RKO (cell line): ENCODE data around the gene CCDC141.
"Not testable (repeated sequence)": the region's sequence is repeated elsewhere in the genome, so short reads cannot be mapped to it uniquely, and the experiment has no call there.

Experiments
- DNase-seq: peaks from one replicate; pipeline ENCODE4 v3.0.0-alpha.2; 2016; ENCODE audit warnings: low spot score

The CCDC141 gene, protein sequence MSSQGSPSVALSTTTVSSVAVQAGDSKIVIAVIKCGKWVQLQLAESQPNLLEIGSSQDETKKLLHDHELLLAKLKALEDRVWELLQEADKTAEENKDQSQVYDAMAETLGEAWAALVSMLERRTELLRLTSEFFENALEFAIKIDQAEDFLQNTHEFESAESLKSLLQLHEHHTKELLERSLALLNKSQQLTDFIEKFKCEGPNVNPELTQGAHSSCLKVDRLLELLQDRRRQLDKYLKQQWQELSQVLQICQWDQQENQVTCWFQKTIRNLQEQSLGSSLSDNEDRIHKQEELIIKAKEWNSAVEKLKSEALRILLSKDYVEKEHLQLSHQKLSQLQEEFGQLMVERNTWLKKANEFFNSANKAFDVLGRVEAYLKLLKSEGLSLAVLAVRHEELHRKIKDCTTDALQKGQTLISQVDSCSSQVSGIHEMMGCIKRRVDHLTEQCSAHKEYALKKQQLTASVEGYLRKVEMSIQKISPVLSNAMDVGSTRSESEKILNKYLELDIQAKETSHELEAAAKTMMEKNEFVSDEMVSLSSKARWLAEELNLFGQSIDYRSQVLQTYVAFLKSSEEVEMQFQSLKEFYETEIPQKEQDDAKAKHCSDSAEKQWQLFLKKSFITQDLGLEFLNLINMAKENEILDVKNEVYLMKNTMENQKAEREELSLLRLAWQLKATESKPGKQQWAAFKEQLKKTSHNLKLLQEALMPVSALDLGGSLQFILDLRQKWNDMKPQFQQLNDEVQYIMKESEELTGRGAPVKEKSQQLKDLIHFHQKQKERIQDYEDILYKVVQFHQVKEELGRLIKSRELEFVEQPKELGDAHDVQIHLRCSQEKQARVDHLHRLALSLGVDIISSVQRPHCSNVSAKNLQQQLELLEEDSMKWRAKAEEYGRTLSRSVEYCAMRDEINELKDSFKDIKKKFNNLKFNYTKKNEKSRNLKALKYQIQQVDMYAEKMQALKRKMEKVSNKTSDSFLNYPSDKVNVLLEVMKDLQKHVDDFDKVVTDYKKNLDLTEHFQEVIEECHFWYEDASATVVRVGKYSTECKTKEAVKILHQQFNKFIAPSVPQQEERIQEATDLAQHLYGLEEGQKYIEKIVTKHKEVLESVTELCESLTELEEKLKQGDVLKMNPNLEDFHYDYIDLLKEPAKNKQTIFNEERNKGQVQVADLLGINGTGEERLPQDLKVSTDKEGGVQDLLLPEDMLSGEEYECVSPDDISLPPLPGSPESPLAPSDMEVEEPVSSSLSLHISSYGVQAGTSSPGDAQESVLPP (N-terminal part only)

DNA sequence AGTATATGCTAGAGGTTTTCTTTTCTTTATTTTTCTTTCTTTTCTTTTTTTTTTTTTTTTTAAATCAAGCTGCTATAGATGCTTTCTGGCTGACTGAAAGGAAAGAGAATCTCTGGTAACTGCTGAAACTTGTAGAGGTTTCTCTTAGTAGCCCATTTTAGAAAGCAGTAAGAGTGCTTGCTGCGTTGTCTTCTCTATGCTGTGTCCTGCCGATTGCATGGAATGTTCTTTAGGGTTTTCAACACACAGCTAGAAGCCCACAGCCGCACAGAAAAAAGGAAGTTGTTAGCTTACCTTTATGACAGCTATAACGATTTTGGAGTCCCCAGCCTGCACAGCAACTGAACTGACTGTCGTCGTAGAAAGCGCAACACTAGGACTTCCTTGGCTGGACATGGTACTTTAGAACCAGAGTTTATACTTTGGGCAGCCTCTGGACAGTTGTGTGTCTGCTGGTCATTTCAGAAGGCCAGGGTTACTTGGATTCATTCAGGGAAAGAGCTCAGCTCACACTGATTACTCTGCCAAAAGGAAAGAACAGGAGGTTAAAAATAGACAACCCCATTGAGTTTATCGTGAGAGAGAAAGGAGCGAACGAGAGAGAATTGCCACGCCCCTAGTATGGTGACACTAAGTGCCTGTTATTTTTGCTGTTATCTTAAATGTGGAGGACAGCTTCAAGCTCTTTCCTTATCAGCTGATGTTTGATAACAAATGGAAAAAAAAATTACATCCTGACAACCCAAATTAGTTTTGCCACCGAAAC is at the start of gene CCDC141:
Gene CCDC141, minus strand, starts transcription at position 592 of the 766 bp plus-strand sequence. Its CDS starts 196 bp downstream, at position 396.
- DNase-seq: no peak

DNA sequence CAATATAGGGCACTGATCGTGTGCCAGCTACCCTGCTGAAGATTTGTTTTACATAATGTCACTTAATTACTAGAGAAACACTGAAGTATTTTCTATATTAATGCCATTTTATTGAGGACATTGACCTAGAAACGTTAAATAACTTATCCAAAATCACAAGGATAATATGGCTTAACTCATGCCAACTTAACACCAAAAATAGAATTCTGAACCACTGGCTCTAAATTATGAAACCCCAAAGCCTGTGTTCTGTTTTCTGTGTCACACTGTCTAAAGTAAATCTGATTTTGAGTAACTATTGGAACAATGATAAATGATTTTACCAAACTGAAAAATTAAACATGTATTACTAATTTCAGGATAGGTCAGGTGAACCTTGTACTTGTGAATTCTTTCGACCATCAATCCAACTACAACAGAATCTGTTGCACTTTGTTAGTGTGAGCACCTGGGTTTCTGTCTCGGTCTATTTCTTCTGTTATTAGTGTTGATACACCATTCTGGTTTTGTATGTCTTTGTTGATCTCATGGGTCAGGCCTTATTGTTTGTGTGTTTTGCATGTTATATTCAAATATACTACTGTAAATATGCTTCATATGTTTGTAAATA is 48.2 kb upstream of the CCDC141 start:
- DNase-seq: no peak

DNA sequence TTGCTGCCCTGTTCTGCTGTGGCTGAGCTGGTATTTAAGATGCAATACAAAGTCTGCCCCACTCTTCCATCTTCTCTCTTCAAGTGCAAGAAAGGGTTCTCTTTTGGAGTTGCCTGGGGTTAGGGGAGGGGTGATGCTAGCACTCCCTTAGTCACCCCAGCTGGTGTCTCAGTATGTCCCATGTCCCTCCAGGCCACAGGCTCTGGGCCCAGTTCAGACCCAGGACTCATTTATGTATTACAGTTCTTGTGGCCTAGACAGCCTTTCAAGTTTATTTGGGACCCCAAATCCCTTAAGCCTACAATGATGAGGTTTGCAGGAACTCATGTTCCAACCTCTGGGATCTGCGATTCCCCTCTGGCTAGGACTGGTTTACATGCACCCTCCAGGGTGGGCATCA is 47.2 kb upstream of the CCDC141 start:
- DNase-seq: no peak

DNA sequence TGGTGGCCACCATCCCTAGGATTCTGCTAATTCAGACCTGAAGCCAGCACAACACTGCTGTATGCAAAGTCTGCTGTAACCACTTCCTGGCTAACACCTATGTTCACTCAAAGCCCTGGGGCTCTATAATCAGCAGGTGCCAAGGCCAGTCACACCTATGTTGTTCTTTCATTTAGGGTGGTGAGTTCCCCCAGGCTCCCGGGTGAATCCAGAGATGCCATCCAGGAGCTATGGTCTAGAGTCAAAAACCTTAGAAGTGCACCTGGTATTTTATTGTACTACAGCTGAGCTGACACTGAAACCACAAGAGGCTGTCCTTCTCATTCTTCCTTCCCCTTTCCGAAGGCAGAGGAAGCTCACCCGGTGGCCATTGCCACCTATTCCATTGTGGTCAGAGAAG is 46.2 kb upstream of the CCDC141 start:
- DNase-seq: no peak

DNA sequence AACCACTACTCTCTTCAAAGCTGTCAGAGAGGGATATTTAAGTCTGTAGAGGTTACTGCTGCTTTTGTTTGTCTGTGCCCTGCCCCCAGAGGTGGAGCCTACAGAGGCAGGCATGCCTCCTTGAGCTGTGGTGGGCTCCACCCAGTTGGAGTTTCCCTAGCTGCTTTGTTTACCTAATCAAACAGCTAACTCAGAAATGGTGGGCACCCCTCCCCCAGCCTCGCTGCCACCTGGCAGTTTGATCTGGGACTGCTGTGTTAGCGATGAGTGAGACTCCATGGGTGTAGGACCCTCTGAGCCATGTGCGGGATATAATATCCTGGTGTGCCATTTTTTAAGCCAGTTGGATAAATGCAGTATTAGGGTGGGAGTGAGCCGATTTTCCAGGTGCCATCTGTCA is 43.0 kb upstream of the CCDC141 start:
- DNase-seq: not testable (repeated sequence)

DNA sequence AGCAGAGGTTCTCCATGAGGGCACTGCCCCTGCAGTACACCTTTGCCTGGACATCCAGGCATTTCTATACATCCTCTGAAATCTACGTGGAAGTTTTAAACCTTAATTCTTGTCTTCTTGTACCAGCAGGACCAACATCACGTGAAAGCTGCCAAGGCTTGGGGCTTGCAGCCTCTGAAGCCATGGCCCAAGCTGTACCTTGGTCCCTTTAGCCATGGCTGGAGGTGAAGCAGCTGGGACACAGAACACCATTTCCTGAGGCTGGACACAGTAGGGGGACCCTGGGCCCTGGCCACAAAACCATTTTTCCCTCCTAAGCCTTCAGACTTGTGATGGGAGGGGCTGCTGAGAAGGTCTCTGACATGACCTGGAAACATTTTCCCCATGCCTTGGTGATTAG is 32.8 kb upstream of the CCDC141 start:
- no peak for DNase-seq

DNA sequence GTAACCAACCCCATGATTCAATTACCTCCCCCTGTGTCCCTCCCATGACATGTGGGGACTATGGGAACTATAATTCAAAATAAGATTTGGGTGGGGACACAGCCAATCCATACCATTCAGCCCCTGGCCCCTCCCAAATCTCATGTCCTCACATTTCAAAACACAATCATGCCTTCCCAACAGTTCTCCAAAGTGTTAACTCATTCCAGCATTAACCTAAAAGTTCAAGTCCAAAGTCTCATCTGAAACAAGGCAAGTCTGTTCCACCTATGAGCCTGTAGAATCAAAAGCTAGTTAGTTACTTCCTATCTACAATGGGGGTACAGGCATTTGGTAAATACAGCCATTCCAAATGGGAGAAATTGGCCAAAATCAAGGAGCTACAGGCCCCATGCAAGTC is 32.0 kb upstream of the CCDC141 start:
- DNase-seq: no peak

DNA sequence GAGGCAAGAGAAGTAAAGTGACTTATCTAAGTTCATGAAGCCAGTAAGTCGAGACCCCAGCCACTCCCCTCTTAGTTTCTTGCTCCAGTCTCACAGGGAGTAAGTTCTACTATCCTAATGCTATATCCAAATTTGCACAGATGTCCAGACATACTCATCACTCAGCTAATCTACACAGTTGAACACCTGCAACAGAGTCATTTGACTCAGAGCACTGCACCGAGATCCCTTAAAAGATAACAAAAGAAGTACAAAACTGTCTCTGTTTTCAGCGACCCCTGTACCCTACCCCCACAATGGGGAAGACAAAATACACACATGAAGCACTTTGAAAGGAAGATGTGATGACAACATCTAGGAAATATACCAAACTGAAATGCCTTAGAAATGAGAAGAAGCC is 22.6 kb upstream of the CCDC141 start:
- no peak for DNase-seq

DNA sequence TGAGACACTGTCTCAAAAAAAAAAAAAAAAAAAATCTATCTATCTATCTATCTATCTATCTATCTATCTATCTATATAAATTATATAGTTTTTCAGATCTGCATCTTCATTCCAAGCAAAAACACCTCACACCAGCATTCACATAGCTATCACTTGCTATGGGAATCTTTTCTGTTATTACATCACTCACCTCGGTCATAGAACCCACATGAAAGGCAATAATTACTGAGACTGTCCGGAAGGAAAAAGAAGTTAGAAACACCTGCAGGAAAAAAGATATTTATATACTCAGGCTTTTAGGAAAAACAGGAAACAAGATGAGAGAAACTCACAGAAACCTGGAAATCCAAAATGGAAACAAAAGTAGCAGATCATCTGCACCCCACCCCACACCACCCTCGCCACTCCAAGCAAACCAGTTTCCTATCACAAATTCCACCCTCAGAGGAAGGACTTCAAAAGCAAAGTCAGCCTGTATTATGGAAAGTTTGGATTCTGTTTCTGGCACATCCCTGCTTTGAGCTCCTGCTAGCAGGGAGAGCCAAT is 21.9 kb upstream of the CCDC141 start:
- DNase-seq: no peak

DNA sequence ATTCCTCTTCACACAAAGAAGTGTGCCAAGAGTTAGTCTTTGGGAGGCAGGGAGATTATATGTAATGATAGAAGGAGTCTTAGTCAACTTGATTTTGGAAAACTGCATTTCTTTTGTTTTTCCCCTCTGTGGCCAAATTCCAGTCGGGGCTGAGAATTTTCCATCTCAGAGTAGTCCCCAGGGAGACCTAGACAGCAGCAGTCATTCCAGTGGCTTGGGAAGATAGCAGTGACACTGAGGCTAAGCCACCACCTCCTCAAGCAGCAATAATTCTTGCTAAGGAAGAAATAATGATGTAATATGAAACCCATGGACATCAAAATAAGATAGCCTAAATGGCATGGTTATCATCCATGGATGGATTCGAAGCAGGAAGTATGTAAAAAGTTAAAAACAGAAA is 21.0 kb upstream of the CCDC141 start:
- DNase-seq: no peak

DNA sequence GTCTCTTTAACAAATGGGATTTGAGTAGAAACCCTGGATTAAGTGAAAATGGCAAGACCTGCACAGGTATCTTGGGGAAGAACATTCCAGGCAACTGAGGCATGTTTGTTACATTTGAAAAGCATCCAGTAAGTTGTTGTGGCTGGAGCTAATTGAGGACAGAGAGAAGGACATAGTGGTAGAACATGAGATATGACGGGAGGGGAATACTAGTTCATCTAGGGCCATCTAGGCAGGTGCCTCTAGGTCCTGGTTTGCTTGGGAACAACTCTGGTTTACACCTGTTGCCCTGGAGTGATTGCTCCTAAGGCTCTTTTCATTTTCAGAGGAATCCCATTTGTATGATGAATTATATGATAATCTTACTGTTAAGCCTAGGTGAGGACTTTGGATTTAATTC is 19.7 kb upstream of the CCDC141 start:
- DNase-seq: no peak

DNA sequence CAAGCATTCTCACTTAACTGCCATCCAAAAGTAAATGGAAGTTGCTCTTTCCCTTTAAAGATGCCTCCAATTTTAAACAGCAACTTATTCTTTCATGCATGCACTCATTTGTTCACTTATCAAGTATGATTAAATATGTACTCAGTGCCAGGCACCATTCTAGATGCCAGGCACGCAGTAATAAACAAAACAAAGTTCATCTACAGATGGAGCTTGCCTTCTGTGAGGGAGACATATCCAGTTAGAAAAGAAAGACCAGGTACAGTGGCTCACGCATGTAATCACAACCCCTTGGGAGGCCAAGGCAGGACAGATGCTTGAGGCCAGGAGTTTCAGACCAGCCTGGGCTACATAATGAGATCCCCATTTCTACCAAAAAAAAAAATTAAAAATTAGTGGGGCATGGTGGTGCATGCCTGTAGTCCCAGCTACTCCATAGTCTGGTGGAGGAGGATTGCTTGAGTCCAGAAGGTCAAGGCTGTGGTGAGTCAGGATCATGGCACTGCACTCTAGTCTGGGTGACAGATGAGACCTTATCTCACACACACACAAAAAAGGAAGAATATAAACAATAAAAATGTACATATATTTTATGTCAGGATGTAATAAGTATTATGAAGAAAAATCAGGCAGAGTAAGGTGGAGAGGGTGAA is 19.2 kb upstream of the CCDC141 start:
- no peak for DNase-seq

DNA sequence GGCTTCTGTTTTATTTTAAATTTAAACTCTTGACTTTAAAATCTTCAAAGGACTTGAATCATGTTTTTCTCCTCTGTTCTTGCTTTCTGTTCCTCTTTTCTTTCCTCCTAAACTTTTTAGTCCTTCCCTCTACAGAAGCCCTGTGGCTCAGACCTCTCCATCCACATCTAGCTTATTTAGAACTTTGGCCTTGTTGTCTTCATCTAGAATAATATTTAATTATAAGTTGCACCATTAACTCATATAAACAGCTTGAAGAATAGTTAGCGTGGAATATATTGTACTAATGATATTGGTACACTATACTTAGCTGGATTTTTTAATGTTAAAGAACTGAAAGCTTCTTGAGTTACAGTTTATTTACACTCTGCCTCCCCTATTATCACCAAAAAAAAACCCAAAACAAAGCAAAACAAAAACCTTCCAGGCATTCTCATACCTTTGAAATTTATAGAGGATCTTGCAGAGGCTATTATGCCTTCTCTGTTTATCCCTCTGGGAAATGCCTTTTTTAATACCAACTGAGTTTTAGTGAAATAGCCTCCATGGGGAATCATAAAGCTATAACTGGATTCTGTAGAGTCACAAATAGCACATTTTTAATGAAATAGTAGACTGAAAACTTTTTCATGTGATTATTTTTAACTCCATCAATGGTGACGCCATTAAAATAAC is 9.2 kb upstream of the CCDC141 start:
- DNase-seq: no peak

DNA sequence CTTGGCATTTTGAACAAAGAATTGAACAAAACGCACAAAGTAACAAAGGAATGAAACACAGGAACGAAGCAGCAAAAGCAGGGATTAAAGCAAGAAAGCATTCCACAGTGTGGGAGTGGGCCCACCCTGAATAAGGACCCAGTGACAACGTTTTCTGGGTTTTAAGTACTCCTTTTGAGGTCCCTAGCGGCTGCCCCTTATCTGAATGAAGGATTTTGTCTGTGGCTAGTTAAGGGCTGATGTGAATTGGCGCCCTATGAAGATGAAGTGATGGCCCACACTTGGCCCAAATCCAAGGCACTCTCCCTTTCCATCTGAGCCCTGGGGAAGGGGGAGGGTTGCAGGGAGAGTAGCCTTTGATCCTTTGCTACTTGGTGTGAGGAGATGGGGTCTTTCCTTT is 7.8 kb upstream of the CCDC141 start:
- DNase-seq: no peak

DNA sequence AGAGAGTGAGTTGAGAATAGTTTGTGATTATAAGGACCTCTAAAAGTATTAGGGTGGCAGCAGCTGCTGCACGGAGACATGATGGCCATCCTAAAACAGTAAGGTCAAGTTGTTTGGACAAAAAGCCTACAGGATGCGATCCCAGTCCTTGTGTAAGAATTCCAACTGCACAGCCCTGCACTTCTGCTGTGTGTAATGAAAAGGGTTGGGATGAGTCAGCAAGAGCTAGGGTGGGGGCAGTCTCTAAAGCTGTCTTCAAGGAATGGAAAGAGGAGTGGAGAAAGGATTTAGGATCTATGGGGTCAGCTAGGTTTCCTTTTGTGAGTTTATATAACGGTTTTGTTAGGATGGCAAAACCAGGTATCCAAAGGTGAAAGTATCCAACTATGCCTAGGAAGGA is 3.6 kb upstream of the CCDC141 start:
- DNase-seq: not testable (repeated sequence)

DNA sequence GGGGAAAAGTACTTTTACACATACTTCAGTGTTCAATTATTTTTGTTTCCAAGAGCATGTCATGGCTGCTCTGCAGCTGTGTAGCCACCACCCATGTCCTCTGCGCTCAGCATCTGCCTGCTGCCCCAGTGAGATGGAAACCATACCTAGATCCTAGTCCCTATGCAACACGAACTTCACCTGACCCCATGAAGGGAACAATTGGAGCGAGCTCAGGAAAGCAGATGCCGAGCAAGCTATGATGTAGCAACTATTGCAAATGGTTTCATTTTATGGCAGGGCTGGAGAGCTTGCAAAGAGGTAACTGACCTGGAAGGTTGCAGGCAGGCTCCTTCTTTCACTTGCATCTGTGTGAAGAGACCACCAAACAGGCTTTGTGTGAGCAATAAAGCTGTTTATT is 1.3 kb upstream of the CCDC141 start:
- no peak for DNase-seq

DNA sequence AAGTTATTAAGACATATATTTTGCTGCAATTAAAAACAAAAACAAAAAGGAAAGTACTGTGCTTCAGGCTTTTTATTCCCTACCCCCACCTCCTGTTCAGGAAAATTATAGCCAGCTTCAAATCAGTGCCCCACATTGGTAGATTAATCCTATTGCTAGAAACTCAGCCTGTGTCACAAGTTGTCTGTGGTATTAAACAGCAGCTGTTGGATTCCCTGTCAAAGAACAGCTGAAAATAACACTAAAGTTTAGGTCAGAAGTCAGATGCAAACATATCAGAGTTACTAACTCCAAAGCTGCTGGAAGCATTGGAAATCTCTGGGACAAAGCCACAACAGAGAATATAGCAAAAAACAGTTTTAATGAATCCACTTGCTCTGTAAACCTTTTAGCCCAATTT is 818 bp upstream of the CCDC141 start:
- no peak for DNase-seq

DNA sequence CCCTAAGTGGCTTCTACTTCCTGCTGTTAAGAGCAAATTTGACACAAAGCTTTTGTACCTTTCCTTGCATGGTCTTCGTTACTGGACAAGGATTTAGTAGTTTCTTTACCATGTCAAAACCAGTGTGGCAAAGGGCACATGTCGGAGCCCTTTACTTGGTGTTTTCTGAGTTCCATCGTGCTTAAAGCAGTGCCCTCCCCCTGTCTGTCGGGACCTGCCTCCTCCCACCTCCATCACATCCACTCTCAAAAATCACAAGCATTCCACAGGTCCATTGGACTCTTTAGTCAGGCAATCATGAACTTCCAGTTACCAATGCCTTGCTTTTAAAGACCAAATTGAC is 763 bp downstream of the CCDC141 start:
- no peak for DNase-seq

DNA sequence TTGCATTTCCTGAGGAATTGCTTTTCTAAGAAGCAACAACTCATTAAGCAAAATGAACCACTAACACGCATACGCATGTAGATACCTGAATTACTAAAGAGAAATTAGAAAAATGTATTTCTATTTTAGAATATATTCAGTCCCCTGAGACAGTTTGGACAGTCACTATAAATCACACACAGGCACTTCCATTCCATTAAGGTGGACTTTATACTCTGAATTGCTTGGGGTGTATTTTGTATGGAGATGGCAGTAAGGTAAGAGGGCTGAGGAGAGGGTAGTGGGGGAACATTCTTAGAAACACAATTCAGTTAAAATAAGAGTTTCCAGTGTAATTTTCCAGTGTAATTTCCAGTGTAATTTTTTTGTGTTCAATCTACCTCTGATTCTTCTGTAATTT is 1.8 kb downstream of the CCDC141 start:
- no peak for DNase-seq

DNA sequence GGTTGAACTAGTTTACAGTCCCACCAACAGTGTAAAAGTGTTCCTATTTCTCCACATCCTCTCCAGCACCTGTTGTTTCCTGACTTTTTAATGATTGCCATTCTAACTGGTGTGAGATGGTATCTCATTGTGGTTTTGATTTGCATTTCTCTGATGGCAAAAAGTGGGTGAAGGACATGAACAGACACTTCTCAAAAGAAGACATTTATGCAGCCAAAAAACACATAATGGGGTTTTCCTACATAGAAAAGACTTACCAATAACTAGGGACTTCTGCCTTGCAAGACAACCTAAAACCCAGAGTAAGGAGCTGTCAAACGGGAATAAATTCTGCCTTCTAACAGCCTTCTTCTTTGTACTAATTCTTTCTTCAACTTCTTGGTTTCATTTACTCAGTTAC is 4.3 kb downstream of the CCDC141 start:
- not testable (repeated sequence) for DNase-seq
